ENCODE measurements around the gene FAM124B.

GRCh38 chr2:224436634-224437033 is 34.7 kb upstream of the FAM124B start:
- no peak for TF ChIP-seq CTCF (IDR thresholded peaks at IDR 0.05)
- TF ChIP-seq EP300 (IDR thresholded peaks at IDR 0.05) = no peak
